ENCODE results near the gene PIGR.

DNA sequence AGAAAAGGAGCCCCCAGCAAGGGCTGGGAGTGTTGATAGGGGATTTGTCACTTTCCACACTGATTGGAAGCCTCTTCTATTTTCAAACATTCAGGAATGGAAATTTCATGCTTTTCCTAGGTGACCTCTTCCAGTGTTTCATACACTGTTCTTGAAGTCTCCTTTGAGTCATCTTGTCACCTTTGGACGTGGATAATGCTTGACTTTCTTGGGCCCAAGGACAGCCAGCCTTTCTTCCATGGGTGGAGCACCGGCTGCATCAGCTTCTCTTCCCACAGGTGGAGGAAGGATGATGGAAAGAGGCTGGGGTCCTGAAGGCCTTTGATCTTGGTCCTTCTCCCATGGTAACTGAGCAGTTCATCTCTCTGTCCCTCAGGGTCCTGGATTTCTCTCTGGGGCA is 11.9 kb upstream of the PIGR start:
- TF ChIP-seq, protein P1, sequence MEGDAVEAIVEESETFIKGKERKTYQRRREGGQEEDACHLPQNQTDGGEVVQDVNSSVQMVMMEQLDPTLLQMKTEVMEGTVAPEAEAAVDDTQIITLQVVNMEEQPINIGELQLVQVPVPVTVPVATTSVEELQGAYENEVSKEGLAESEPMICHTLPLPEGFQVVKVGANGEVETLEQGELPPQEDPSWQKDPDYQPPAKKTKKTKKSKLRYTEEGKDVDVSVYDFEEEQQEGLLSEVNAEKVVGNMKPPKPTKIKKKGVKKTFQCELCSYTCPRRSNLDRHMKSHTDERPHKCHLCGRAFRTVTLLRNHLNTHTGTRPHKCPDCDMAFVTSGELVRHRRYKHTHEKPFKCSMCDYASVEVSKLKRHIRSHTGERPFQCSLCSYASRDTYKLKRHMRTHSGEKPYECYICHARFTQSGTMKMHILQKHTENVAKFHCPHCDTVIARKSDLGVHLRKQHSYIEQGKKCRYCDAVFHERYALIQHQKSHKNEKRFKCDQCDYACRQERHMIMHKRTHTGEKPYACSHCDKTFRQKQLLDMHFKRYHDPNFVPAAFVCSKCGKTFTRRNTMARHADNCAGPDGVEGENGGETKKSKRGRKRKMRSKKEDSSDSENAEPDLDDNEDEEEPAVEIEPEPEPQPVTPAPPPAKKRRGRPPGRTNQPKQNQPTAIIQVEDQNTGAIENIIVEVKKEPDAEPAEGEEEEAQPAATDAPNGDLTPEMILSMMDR (IDR thresholded peaks at IDR 0.05; ENCODE audit: borderline replicate concordance, extremely low read depth, low read length, poor library complexity, severe bottlenecking) = no peak
- TF ChIP-seq EZH2 (IDR thresholded peaks at IDR 0.05; ENCODE audit: borderline replicate concordance, low read depth, low read length, severe bottlenecking) = no peak

Data from DND-41 (cell line).